ENCODE data around the gene MED6.

DNA sequence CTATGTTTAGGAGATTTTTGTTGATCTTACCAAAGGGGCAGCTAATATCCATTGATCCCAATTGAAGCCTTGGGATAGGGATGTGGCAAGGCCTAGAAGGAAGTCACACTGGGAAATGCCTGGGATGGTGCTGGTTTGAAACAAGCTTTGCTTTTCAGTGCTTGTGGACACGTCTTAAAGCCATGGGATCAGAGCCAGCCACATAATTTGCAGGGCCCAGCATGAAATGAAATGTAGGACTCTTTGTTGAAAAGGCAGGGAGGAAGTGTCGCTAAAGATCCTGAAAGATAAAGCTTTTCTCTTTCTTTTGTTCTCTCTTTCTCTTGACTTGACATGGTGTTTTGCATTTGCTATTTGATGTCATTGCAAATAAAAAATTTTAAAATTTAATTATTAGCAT, 46.2 kb upstream of the MED6 start:
- TF ChIP-seq, protein P1, sequence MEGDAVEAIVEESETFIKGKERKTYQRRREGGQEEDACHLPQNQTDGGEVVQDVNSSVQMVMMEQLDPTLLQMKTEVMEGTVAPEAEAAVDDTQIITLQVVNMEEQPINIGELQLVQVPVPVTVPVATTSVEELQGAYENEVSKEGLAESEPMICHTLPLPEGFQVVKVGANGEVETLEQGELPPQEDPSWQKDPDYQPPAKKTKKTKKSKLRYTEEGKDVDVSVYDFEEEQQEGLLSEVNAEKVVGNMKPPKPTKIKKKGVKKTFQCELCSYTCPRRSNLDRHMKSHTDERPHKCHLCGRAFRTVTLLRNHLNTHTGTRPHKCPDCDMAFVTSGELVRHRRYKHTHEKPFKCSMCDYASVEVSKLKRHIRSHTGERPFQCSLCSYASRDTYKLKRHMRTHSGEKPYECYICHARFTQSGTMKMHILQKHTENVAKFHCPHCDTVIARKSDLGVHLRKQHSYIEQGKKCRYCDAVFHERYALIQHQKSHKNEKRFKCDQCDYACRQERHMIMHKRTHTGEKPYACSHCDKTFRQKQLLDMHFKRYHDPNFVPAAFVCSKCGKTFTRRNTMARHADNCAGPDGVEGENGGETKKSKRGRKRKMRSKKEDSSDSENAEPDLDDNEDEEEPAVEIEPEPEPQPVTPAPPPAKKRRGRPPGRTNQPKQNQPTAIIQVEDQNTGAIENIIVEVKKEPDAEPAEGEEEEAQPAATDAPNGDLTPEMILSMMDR (conservative IDR thresholded peaks at IDR 0.05 in 1 of 2, IDR thresholded peaks at IDR 0.05 in 1 of 2; ENCODE audit: low read depth in 1 of 2, low read length in 2 of 2), result no peak
- TF ChIP-seq EZH2 (IDR thresholded peaks at IDR 0.05; ENCODE audit: low read length, missing control alignments), result no peak
